Measurements from ENCODE around the gene CMC2. TPM values are rescaled to one million over a fixed set of nuclear protein-coding genes. Genes with fewer than 3 reads are reported as not detected.
A peak's percentile ranks its signal among the peaks of the same experiment; 100 is the strongest.

CMC2 gene
- total RNA-seq, 1 donor, result 18.5 TPM

- H2AFZ ChIP-seq (ENCODE audit: low read length), result no peak overlapping the region
- no peak for TF ChIP-seq CTCF (IDR thresholded peaks at IDR 0.05; ENCODE audit: extremely low read depth, low read depth, low read length)
- no peaks in the 10 kb centered on the region for H4K20me1 ChIP-seq (ENCODE audit: insufficient read depth, low read length)
- H3K4me3 ChIP-seq (ENCODE audit: insufficient read depth, low read length), result no peak overlapping the region
- no peak for DNase-seq (ENCODE audit: insufficient read length, low spot score, missing footprints)
- H3K9me3 ChIP-seq (ENCODE audit: low read depth, low read length), result no peaks in the 10 kb centered on the region
- peaks cover 23% of the 10 kb centered on the region for H3K79me2 ChIP-seq (ENCODE audit: insufficient read depth, low read length)
- no peak overlapping the region for H3K4me2 ChIP-seq (ENCODE audit: insufficient read depth, low read length)
- peaks cover 53% of the 10 kb centered on the region for H3K36me3 ChIP-seq (ENCODE audit: insufficient read depth, low read length)
- H3K4me1 ChIP-seq (ENCODE audit: insufficient read depth, low read length), result no peaks in the 10 kb centered on the region
- H3K27ac ChIP-seq (ENCODE audit: low read depth, low read length), result no peak overlapping the region
- H3K27me3 ChIP-seq (ENCODE audit: insufficient read depth, low read length), result no peaks in the 10 kb centered on the region
Observed at GRCh38 chr16:81014672-81015071, 8.0 kb upstream of the CMC2 start.

- Histone ChIP-seq H4K20me1 (ENCODE audit: insufficient read depth, low read length) (no peaks in the 10 kb centered on the region), H3K9me3 (ENCODE audit: low read depth, low read length) (no peaks in the 10 kb centered on the region), H3K27me3 (ENCODE audit: insufficient read depth, low read length) (no peaks in the 10 kb centered on the region), H3K4me3 (ENCODE audit: insufficient read depth, low read length) (no peak overlapping the region), H3K4me2 (ENCODE audit: insufficient read depth, low read length) (no peak overlapping the region), H3K36me3 (ENCODE audit: insufficient read depth, low read length) (peaks cover 40% of the 10 kb centered on the region), H3K79me2 (ENCODE audit: insufficient read depth, low read length) (peaks cover 40% of the 10 kb centered on the region), H3K27ac (ENCODE audit: low read depth, low read length) (no peak overlapping the region), H2AFZ (ENCODE audit: low read length) (no peak overlapping the region), H3K4me1 (ENCODE audit: insufficient read depth, low read length) (peaks cover 4% of the 10 kb centered on the region)
- DNase-seq (ENCODE audit: insufficient read length, low spot score, missing footprints), result no peak
- no peak for TF ChIP-seq CTCF (IDR thresholded peaks at IDR 0.05; ENCODE audit: extremely low read depth, low read depth, low read length)
Observed at GRCh38 chr16:81012974-81013373, 6.3 kb upstream of the CMC2 start.

GRCh38 chr16:81008505-81008789 lies 1.8 kb upstream of the CMC2 start:
- H3K9me3 ChIP-seq (ENCODE audit: low read depth, low read length), result no peaks in the 10 kb centered on the region
- no peak for TF ChIP-seq CTCF (IDR thresholded peaks at IDR 0.05; ENCODE audit: extremely low read depth, low read depth, low read length)
- H3K4me2 ChIP-seq (ENCODE audit: insufficient read depth, low read length), result peak overlapping the region; percentile 94
- peak overlapping the region; percentile 96 for H3K4me3 ChIP-seq (ENCODE audit: insufficient read depth, low read length)
- H4K20me1 ChIP-seq (ENCODE audit: insufficient read depth, low read length), result peaks cover 3% of the 10 kb centered on the region
- peak overlapping the region; percentile 100 for H3K27ac ChIP-seq (ENCODE audit: low read depth, low read length)
- H2AFZ ChIP-seq (ENCODE audit: low read length), result peak overlapping the region; percentile 99
- H3K27me3 ChIP-seq (ENCODE audit: insufficient read depth, low read length), result no peaks in the 10 kb centered on the region
- H3K36me3 ChIP-seq (ENCODE audit: insufficient read depth, low read length), result peaks cover 9% of the 10 kb centered on the region
- peak; percentile 58 for DNase-seq (ENCODE audit: insufficient read length, low spot score, missing footprints)
- peaks cover 72% of the 10 kb centered on the region for H3K79me2 ChIP-seq (ENCODE audit: insufficient read depth, low read length)
- peaks cover 22% of the 10 kb centered on the region for H3K4me1 ChIP-seq (ENCODE audit: insufficient read depth, low read length)

GRCh38 chr16:81006211-81006812 lies 373 bp downstream of the CMC2 start:
- TF ChIP-seq CTCF (IDR thresholded peaks at IDR 0.05; ENCODE audit: extremely low read depth, low read depth, low read length), result no peak

More at GRCh38 chr16:81006211-81006812, 373 bp downstream of the CMC2 start:
- peak; percentile 72 for DNase-seq (ENCODE audit: insufficient read length, low spot score, missing footprints)
- Histone ChIP-seq H3K27me3 (ENCODE audit: insufficient read depth, low read length) (no peaks in the 10 kb centered on the region), H2AFZ (ENCODE audit: low read length) (peak overlapping the region; percentile 99), H3K4me3 (ENCODE audit: insufficient read depth, low read length) (peak overlapping the region; percentile 96), H3K4me2 (ENCODE audit: insufficient read depth, low read length) (peak overlapping the region; percentile 94), H4K20me1 (ENCODE audit: insufficient read depth, low read length) (peaks cover 3% of the 10 kb centered on the region), H3K27ac (ENCODE audit: low read depth, low read length) (peak overlapping the region; percentile 100), H3K4me1 (ENCODE audit: insufficient read depth, low read length) (peaks cover 25% of the 10 kb centered on the region), H3K9me3 (ENCODE audit: low read depth, low read length) (no peaks in the 10 kb centered on the region), H3K36me3 (ENCODE audit: insufficient read depth, low read length) (no peaks in the 10 kb centered on the region), H3K79me2 (ENCODE audit: insufficient read depth, low read length) (peaks cover 87% of the 10 kb centered on the region)
